HEK293T (cell line): ENCODE data around the gene SFT2D2.

Source experiments
- CTCF ChIA-PET: fragments of 350-600 bp; formaldehyde crosslinking; extraction: SDS; loops from one replicate; lab custom pipeline; 2021; ENCODE audit warnings: antibody characterized with exemption, inconsistent platforms; lab: Yijun Ruan, JAX
- POLR2A ChIA-PET: fragments of 350-600 bp; formaldehyde crosslinking; extraction: SDS; loops from one replicate; lab custom pipeline; 2020; ENCODE audit warnings: antibody characterized with exemption, inconsistent platforms; lab: Yijun Ruan, JAX
- DNase-seq: peaks from one replicate; pipeline ENCODE4 v3.0.0; 2012; ENCODE audit warnings: mixed read lengths; ENCODE audit errors: extremely low spot score
- ARNT ChIP-seq: fragments of 450-650 bp; IDR thresholded peaks from 2 replicates; pipeline ENCODE4 v1.6.1; 2017; ENCODE audit warnings: mild to moderate bottlenecking
- BHLHE40 ChIP-seq: fragments of 450-650 bp; IDR thresholded peaks from 2 replicates; pipeline ENCODE4 v1.6.1; 2016; ENCODE audit warnings: mild to moderate bottlenecking, moderate library complexity, borderline replicate concordance
- CTBP1 ChIP-seq: fragments of 450-650 bp; IDR thresholded peaks from 2 replicates; pipeline ENCODE4 v1.6.1; 2016; ENCODE audit warnings: borderline replicate concordance
- ELF4 ChIP-seq: fragments of 450-650 bp; IDR thresholded peaks from 2 replicates; pipeline ENCODE4 v1.6.1; 2017; ENCODE audit warnings: antibody characterized with exemption
- FOXA1 ChIP-seq: fragments of 450-650 bp; IDR thresholded peaks from 2 replicates; pipeline ENCODE4 v1.6.1; 2016; ENCODE audit warnings: mild to moderate bottlenecking
- FOXK2 ChIP-seq: fragments of 450-650 bp; IDR thresholded peaks from 2 replicates; pipeline ENCODE4 v1.6.1; 2016; ENCODE audit warnings: mild to moderate bottlenecking
- FOXM1 ChIP-seq: fragments of 450-650 bp; IDR thresholded peaks from 2 replicates; pipeline ENCODE4 v1.6.1; 2017; ENCODE audit warnings: mild to moderate bottlenecking, borderline replicate concordance
- HDGF ChIP-seq: fragments of 450-650 bp; IDR thresholded peaks from 2 replicates; pipeline ENCODE4 v1.6.1; 2017; ENCODE audit warnings: antibody characterized with exemption, borderline replicate concordance
- L3MBTL2 ChIP-seq: fragments of 450-650 bp; conservative IDR thresholded peaks from 2 replicates; pipeline ENCODE4 v1.6.1; 2016; ENCODE audit warnings: mild to moderate bottlenecking
- LEF1 ChIP-seq: fragments of 450-650 bp; IDR thresholded peaks from 2 replicates; pipeline ENCODE4 v1.6.1; 2017; ENCODE audit warnings: mild to moderate bottlenecking, borderline replicate concordance
- NFRKB ChIP-seq: fragments of 450-650 bp; IDR thresholded peaks from 2 replicates; pipeline ENCODE4 v1.6.1; 2016; ENCODE audit warnings: mild to moderate bottlenecking, moderate library complexity
- PKNOX1 ChIP-seq: fragments of 450-650 bp; IDR thresholded peaks from 2 replicates; pipeline ENCODE4 v1.6.1; 2016
- SP1 ChIP-seq: fragments of 450-650 bp; IDR thresholded peaks from 2 replicates; pipeline ENCODE4 v1.6.1; 2017
- SUZ12 ChIP-seq: fragments of 450-650 bp; IDR thresholded peaks from 2 replicates; pipeline ENCODE4 v1.6.1; 2016; ENCODE audit warnings: mild to moderate bottlenecking
- TARDBP ChIP-seq: fragments of 450-650 bp; IDR thresholded peaks from 2 replicates; pipeline ENCODE4 v1.6.1; 2016
- ZNF384 ChIP-seq: fragments of 450-650 bp; IDR thresholded peaks from 2 replicates; pipeline ENCODE4 v1.6.1; 2016

SFT2D2 gene

DNA sequence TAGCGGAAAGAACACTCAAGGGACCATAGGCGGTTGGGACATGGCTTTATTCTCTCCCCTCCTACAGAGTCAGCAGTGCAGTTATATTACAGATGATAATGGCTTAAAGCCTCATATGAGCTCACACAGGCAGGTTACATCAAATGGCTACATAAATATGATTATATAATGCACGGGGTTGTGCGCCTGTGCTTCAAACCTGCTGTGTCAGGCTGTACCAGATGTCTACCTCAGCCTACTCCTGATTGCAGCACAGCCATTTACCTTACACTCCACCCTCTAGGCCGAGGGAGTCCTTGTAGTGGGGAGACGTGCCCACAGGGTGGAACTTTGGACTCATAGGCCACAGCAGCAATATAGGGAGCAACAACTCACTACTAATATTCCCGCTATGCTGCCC is 38.5 kb downstream of the SFT2D2 start:
- ChIA-PET CTCF (no interaction called here), POLR2A (no interaction called here)
- no peak for TF ChIP-seq NFRKB
- no peak for TF ChIP-seq CTBP1
- TF ChIP-seq ELF4: no peak
- TF ChIP-seq ZNF384: no peak
- DNase-seq: no peak

GRCh38 chr1:168265596-168265995 is 39.8 kb downstream of the SFT2D2 start:
- DNase-seq: no peak
- TF ChIP-seq NFRKB (no peak), CTBP1 (no peak), L3MBTL2 (no peak), HDGF (no peak), TARDBP (no peak), SUZ12 (no peak), FOXK2 (no peak), ELF4 (no peak), ARNT (no peak)
- ChIA-PET POLR2A (no interaction called here), CTCF (no interaction called here)

DNA sequence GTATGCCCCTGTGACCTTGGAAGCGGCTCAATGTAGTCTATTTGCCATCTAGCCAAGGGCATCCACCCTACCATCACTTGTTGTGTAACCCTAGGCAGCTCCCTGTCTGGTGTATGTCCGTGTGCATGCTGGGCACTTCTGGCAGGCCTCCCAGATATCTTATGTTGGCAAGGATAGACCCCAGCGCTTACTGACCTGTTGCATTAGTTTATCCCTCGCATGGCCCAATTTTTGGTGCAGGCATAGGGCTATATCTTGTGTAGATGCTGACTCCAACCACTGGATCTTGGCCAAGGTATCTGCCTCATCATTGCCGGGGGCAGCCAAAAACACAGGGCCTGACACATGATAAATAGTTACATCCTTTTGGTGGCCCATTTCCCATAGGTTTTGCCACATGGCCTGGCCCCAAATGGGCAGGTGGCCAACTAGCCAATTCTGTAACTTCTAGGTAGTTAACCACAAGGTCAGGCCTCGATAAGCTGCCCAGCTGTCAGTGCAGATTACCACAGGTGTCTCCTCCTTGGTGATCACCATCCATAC is 40.9 kb downstream of the SFT2D2 start:
- CTCF ChIA-PET: interaction anchor here (0.8 kb wide), 1 partner anchor 13 kb away, joined by 3 read pairs; no protein-coding TSS in a partner anchor
- TF ChIP-seq FOXK2 (no peak), ZNF384 (no peak), SUZ12 (no peak), FOXA1 (no peak), CTBP1 (no peak), HDGF (no peak), ARNT (no peak), NFRKB (no peak), SP1 (no peak), PKNOX1 (no peak), LEF1 (no peak), TARDBP (no peak), L3MBTL2 (no peak), ELF4 (no peak), FOXM1 (no peak)
- POLR2A ChIA-PET: no interaction called here
- DNase-seq: no peak

GRCh38 chr1:168271636-168272035 is 45.8 kb downstream of the SFT2D2 start:
- DNase-seq: no peak
- POLR2A ChIA-PET: no interaction called here
- no peak for TF ChIP-seq ZNF384
- no peak for TF ChIP-seq FOXA1
- TF ChIP-seq TARDBP: no peak
- TF ChIP-seq ARNT: no peak
- no peak for TF ChIP-seq LEF1
- TF ChIP-seq NFRKB: no peak
- no peak for TF ChIP-seq HDGF
- no peak for TF ChIP-seq FOXK2
- no peak for TF ChIP-seq BHLHE40
- TF ChIP-seq CTBP1: no peak
- no peak for TF ChIP-seq ELF4
- no peak for TF ChIP-seq L3MBTL2
- TF ChIP-seq SP1: no peak
- TF ChIP-seq PKNOX1: no peak
- TF ChIP-seq SUZ12: no peak
- TF ChIP-seq FOXM1: no peak
- CTCF ChIA-PET: no interaction called here

GRCh38 chr1:168273575-168273974 is 47.8 kb downstream of the SFT2D2 start:
- DNase-seq: no peak

More at GRCh38 chr1:168273575-168273974, 47.8 kb downstream of the SFT2D2 start:
- POLR2A ChIA-PET: no interaction called here
- CTCF ChIA-PET: no interaction called here
- TF ChIP-seq L3MBTL2 (no peak), CTBP1 (no peak), PKNOX1 (no peak), ELF4 (no peak), LEF1 (no peak), TARDBP (no peak), NFRKB (no peak), SP1 (no peak), SUZ12 (no peak), FOXA1 (no peak), FOXK2 (no peak), HDGF (no peak), ARNT (no peak), ZNF384 (no peak), BHLHE40 (no peak), FOXM1 (no peak)
